SU-DHL-6 (cell line): ENCODE results near the gene MYBPH.

Source experiments
- H2AFZ ChIP-seq: fragments of 200-600 bp; sonication (generic); 2 replicates; pipeline ENCODE4 v1.6.1; 2014; ENCODE audit warnings: low read depth, mild to moderate bottlenecking, moderate library complexity, mixed read lengths, antibody characterized with exemption, low read length; ENCODE audit not compliant: severe bottlenecking
- H3F3A ChIP-seq: fragments of 200-600 bp; shearing (Covaris generic); 2 replicates; pipeline ENCODE4 v1.6.0; 2016; ENCODE audit warnings: antibody characterized with exemption, mild to moderate bottlenecking; ENCODE audit not compliant: insufficient read depth
- H3K27ac ChIP-seq: fragments of 200-600 bp; sonication (generic); 2 replicates; pipeline ENCODE4 v1.5.1; 2016; ENCODE audit warnings: low read depth, mild to moderate bottlenecking, low read length, moderate library complexity, mixed read lengths
- H3K27me3 ChIP-seq: fragments of 200-600 bp; sonication (generic), shearing (Covaris generic); 2 replicates; pipeline ENCODE4 v1.6.0; 2014; ENCODE audit warnings: mild to moderate bottlenecking, low read length
- H3K36me3 ChIP-seq: fragments of 200-600 bp; sonication (generic); 2 replicates; pipeline ENCODE4 v1.6.1; 2014; ENCODE audit warnings: mild to moderate bottlenecking, low read length, mixed read lengths
- H3K4me2 ChIP-seq: fragments of 300-600, 200-600 bp; shearing (Covaris generic), sonication (generic); 2 replicates; pipeline ENCODE4 v1.6.0; 2014; ENCODE audit warnings: low read length, low read depth, mild to moderate bottlenecking; ENCODE audit not compliant: poor library complexity, severe bottlenecking
- H3K4me3 ChIP-seq: fragments of 200-600 bp; sonication (generic); 2 replicates; pipeline ENCODE4 v1.5.1; 2014; ENCODE audit warnings: antibody characterized with exemption, low read length, mild to moderate bottlenecking, mixed read lengths; ENCODE audit not compliant: insufficient read depth, poor library complexity, severe bottlenecking
- H3K79me2 ChIP-seq: fragments of 200-600 bp; sonication (generic); 2 replicates; pipeline ENCODE4 v1.6.1; 2014; ENCODE audit warnings: mild to moderate bottlenecking, low read length, moderate library complexity; ENCODE audit not compliant: insufficient read depth
- H3K9ac ChIP-seq: fragments of 200-600 bp; sonication (generic); 2 replicates; pipeline ENCODE4 v1.7.0; 2014; ENCODE audit warnings: mild to moderate bottlenecking, low read length
- H3K9me2 ChIP-seq: fragments of 200-600 bp; sonication (generic); replicated peaks from 2 replicates; pipeline ENCODE4 v1.6.1; 2014; ENCODE audit warnings: low read length; ENCODE audit not compliant: insufficient read depth
- H3K9me3 ChIP-seq: fragments of 200-600 bp; sonication (generic); 2 replicates; pipeline ENCODE4 v1.6.1; 2014; ENCODE audit warnings: low read length, mixed read lengths; ENCODE audit not compliant: insufficient read depth
- H4K20me1 ChIP-seq: fragments of 200-600 bp; sonication (generic); 2 replicates; pipeline ENCODE4 v1.6.1; 2014; ENCODE audit warnings: low read depth, mild to moderate bottlenecking, antibody characterized with exemption, low read length, moderate library complexity, mixed read lengths
- EZH2phosphoT487 ChIP-seq: fragments of 200-600 bp; sonication (generic), shearing (Covaris generic); conservative IDR thresholded peaks from 2 replicates; pipeline ENCODE4 v1.6.1; 2018; ENCODE audit warnings: mild to moderate bottlenecking, antibody characterized with exemption, low read length, moderate library complexity, mixed read lengths
- TF ChIP-seq, protein P1 (sequence below): fragments of 200-600 bp; sonication (generic); IDR thresholded peaks from one replicate; pipeline ENCODE4 v1.5.1; 2017; ENCODE audit warnings: antibody characterized with exemption, mild to moderate bottlenecking, low read length, moderate library complexity; ENCODE audit not compliant: insufficient read depth, poor library complexity, severe bottlenecking

Gene MYBPH

DNA sequence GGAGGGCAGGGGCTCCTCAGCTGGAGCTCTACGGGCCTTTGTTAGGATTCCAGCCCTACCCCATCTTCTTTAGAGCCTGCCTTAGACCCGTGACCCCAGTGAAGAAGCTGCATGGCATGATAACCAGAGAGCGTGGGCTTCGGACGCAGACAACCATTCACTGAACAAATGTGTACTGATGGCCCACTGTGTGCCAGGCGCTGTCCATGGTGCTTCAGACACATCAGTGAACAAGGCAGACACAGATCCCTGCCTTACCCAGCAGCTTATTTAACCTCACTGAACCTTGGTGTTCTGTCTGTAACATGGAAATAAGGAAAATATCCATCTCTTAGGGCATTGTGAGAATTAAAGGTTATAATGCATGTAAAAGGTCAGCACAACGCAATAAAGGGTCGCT is 44.3 kb upstream of the MYBPH start:
- H3K27me3 ChIP-seq = no peaks in the 10 kb centered on the region
- no peaks in the 10 kb centered on the region for H4K20me1 ChIP-seq
- H3K27ac ChIP-seq = no peak overlapping the region
- no peak overlapping the region for H3K4me2 ChIP-seq
- no peaks in the 10 kb centered on the region for H3K9me2 ChIP-seq
- no peaks in the 10 kb centered on the region for H3K79me2 ChIP-seq
- H2AFZ ChIP-seq = no peak overlapping the region
- H3K9me3 ChIP-seq = no peaks in the 10 kb centered on the region
- no peaks in the 10 kb centered on the region for H3K36me3 ChIP-seq
- H3F3A ChIP-seq = no peaks in the 10 kb centered on the region
- no peak overlapping the region for H3K4me3 ChIP-seq
- TF ChIP-seq EZH2phosphoT487 = no peak
- TF ChIP-seq, protein P1, sequence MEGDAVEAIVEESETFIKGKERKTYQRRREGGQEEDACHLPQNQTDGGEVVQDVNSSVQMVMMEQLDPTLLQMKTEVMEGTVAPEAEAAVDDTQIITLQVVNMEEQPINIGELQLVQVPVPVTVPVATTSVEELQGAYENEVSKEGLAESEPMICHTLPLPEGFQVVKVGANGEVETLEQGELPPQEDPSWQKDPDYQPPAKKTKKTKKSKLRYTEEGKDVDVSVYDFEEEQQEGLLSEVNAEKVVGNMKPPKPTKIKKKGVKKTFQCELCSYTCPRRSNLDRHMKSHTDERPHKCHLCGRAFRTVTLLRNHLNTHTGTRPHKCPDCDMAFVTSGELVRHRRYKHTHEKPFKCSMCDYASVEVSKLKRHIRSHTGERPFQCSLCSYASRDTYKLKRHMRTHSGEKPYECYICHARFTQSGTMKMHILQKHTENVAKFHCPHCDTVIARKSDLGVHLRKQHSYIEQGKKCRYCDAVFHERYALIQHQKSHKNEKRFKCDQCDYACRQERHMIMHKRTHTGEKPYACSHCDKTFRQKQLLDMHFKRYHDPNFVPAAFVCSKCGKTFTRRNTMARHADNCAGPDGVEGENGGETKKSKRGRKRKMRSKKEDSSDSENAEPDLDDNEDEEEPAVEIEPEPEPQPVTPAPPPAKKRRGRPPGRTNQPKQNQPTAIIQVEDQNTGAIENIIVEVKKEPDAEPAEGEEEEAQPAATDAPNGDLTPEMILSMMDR = no peak
- H3K9ac ChIP-seq = no peak overlapping the region

DNA sequence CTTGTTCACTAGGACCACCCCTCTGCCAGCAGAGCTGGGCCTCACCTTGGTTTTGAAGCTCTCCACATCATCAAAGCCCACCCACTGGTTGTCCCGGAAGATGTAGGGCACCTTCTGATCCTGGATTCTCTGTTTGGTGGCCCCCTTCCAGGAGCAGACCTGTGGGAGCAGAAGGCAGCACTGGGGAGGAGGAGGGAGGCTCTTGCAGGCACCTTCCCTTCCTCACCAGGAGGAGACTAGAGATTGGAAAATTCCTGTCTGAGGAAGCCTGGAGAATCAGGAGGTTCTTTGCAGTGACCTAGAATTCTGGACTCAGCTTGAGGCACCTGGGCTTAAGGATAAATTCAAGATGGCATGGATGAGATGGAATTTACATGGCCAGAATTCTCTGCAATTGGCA is 43.5 kb upstream of the MYBPH start:
- H3K9ac ChIP-seq = no peak overlapping the region
- no peaks in the 10 kb centered on the region for H4K20me1 ChIP-seq
- H3F3A ChIP-seq = no peaks in the 10 kb centered on the region
- no peak overlapping the region for H3K4me2 ChIP-seq
- H3K79me2 ChIP-seq = no peaks in the 10 kb centered on the region
- TF ChIP-seq, protein P1 = no peak
- no peak overlapping the region for H2AFZ ChIP-seq
- H3K9me2 ChIP-seq = no peaks in the 10 kb centered on the region
- no peak overlapping the region for H3K27ac ChIP-seq
- H3K9me3 ChIP-seq = no peaks in the 10 kb centered on the region
- no peak overlapping the region for H3K4me3 ChIP-seq
- no peaks in the 10 kb centered on the region for H3K36me3 ChIP-seq
- H3K27me3 ChIP-seq = no peaks in the 10 kb centered on the region

DNA sequence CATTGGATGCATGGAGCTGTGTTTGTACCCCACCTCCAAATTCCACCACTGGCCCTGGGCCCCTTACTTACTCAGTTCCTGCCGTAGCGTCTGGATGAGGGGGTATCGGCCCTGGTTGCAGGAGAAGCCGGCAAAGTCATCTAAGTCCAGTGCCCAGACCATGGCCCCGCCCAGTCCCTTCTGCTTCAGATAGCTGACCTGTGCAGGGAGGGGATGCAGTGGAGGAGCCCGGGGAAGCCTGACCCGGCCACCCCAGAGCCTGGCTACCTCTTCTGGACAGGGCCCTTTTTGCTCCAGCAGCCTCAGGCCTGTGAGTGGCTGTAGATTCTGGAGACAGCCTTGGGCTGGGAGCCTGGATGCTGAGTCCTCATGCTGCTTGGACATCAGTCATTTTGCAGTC is 42.0 kb upstream of the MYBPH start:
- no peak overlapping the region for H3K4me3 ChIP-seq
- no peaks in the 10 kb centered on the region for H3K79me2 ChIP-seq
- H3K27me3 ChIP-seq = no peaks in the 10 kb centered on the region
- no peaks in the 10 kb centered on the region for H3K9me2 ChIP-seq
- H3K27ac ChIP-seq = no peak overlapping the region
- H3K4me2 ChIP-seq = no peak overlapping the region
- H3K9me3 ChIP-seq = no peaks in the 10 kb centered on the region
- H3K9ac ChIP-seq = no peak overlapping the region
- TF ChIP-seq, protein P1 = no peak
- TF ChIP-seq EZH2phosphoT487 = no peak
- H3F3A ChIP-seq = no peaks in the 10 kb centered on the region
- no peaks in the 10 kb centered on the region for H3K36me3 ChIP-seq
- H4K20me1 ChIP-seq = no peaks in the 10 kb centered on the region
- H2AFZ ChIP-seq = no peak overlapping the region
